GM12873 (cell line): ENCODE results near the gene CYP27C1.

Experiments
- CTCF ChIP-seq: IDR thresholded peaks from 2 replicates; pipeline ENCODE4 v1.5.1; 2012; ENCODE audit warnings: low read depth, mild to moderate bottlenecking, moderate library complexity, low read length, control low read depth; ENCODE audit not compliant: insufficient read depth; ENCODE audit errors: missing control alignments

The CYP27C1 gene

GRCh38 chr2:127254386-127254981 lies 34.4 kb upstream of the CYP27C1 start:
- TF ChIP-seq CTCF: no peak

GRCh38 chr2:127239395-127239794 lies 19.3 kb upstream of the CYP27C1 start:
- TF ChIP-seq CTCF: no peak

GRCh38 chr2:127235082-127235702 lies 15.1 kb upstream of the CYP27C1 start:
- TF ChIP-seq CTCF: no peak

DNA sequence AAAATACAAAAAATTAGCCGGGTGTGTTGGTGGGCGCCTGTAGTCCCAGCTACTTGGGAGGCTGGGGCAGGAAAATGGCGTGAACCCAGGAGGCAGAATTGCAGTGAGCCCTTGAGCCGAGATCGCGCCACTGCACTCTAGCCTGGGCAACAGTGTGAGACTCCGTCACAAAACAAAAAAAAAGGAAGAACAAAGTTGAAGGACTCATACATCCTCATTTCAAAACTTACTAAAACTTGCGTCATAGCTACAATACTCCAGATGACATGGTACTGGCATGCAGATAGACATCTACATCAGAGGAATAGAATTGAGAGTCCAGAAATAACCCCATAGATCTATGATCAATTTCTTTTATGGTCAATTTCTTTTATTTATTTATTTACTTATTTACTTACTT lies 13.6 kb upstream of the CYP27C1 start:
- TF ChIP-seq CTCF: no peak

- no peak for TF ChIP-seq CTCF
Observed at GRCh38 chr2:127231130-127231865, 11.2 kb upstream of the CYP27C1 start.

DNA sequence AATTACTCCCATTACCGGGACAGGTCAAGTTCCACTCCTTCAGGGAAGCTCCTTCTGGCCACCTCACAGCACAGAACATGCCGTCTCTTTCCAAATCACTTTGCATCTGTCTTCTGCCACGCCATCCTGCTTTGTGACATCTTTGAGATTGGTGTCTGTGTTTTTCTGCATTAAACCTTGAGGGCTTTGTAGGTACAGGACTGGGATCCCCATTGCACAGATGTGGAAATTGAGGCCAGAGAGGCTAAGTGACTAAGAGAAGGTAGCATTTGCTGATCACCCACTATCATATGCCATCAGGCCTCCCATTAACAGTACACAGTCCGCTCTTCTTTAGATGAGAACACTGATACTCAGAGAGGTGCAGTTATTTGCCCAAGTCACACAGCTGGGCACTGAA lies 9.5 kb upstream of the CYP27C1 start:
- TF ChIP-seq CTCF: no peak

GRCh38 chr2:127228102-127228501 lies 8.0 kb upstream of the CYP27C1 start:
- no peak for TF ChIP-seq CTCF
